GM20000 (cell line): Measurements from ENCODE around the gene PIK3C2B.

Source experiments
- DNase-seq: peaks from one replicate; pipeline ENCODE4 v3.0.0; 2012; ENCODE audit warnings: low spot score
- TF ChIP-seq, protein P1 (sequence below): IDR thresholded peaks from 2 replicates; pipeline ENCODE4 v1.5.1; 2012; ENCODE audit warnings: mild to moderate bottlenecking, control low read depth; ENCODE audit errors: extremely low read depth, missing control alignments

Gene PIK3C2B

DNA sequence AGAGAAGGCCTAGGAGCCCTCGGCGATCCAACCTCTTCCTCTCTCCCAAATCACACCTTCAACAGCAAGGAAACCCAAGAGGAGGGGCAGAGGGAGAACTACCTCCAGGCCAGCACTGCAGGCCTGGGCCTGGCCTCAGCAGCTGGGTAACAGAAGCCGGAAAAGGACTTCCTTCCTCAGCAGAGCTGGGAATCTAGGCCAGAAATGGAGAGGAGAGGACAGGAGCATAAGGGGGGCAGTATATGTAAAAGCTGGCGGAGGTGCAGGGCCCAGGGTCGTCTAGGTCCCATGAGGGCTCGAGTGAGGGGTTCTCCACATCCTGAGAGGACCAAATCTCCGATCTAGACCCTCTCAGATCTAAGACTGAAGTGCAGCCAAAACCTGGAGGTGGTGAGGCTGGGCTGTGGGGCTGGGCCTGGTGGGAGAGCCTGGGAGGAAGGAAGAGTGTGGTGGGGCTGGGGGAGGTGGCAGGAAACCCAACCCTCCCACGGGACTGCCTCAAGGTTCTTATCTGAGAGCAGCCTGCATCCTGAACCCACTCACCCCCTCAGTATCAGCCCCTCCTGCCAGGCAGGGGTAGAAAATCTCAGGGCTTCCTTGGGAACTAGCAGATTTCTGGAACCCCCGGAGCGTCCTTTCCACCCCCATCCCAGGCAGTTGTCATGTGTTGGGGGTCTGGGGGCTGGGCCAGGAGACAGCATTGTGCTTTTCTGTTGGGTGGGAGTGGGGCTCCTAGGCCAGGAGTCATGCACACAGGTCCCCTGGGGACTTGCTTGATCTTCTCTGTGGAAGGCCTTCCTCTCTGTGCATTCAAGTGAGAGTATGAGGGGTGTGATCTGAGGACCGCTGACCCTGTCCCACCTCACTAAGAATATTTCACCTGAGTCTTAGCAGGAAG is 33.0 kb downstream of the PIK3C2B start:
- TF ChIP-seq, protein P1, sequence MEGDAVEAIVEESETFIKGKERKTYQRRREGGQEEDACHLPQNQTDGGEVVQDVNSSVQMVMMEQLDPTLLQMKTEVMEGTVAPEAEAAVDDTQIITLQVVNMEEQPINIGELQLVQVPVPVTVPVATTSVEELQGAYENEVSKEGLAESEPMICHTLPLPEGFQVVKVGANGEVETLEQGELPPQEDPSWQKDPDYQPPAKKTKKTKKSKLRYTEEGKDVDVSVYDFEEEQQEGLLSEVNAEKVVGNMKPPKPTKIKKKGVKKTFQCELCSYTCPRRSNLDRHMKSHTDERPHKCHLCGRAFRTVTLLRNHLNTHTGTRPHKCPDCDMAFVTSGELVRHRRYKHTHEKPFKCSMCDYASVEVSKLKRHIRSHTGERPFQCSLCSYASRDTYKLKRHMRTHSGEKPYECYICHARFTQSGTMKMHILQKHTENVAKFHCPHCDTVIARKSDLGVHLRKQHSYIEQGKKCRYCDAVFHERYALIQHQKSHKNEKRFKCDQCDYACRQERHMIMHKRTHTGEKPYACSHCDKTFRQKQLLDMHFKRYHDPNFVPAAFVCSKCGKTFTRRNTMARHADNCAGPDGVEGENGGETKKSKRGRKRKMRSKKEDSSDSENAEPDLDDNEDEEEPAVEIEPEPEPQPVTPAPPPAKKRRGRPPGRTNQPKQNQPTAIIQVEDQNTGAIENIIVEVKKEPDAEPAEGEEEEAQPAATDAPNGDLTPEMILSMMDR: no peak

DNA sequence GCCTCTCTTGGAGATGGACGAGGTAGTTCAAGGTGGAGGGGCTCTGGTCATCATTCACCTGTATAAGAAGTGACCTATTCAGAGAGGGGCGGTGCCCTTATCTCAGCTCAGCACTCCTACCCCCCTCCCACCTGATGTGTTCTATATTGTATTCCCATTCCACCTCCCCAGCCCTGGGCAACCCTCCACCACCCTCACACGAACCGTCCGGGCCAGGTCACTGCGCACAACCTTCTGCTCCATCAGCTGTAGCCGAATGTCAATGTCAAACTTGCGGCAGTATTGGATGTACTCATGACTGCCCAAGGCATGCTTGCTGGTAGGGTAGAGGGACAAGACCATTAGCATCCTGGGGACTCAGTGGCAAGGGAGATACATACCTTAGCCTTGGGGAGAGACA is 34.3 kb downstream of the PIK3C2B start:
- DNase-seq: no peak

More for the DNA sequence above, 33.0 kb downstream of the PIK3C2B start:
- peak; percentile 44 for DNase-seq

DNA sequence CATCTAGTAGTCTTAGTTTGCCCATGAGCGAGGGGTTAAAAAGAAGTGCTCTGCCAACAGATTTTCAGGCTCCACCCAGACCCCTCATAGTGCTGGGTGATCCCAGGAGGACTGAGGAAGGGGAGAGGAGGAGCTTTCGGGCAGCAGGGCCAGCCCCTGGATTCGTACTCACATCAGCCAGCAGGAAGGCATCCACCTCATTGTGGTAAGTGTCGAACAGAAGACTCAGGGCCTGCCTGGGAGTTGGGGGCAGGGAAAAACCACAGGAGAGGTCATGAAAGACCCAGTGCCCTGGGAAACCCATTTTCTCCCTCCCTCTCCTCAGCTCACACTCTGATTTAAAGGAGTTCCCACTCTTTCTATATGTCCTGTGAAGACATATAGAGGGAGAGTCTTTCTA is 34.9 kb downstream of the PIK3C2B start:
- TF ChIP-seq, protein P1: no peak
- no peak for DNase-seq

More for the DNA sequence above, 34.3 kb downstream of the PIK3C2B start:
- TF ChIP-seq, protein P1: no peak

DNA sequence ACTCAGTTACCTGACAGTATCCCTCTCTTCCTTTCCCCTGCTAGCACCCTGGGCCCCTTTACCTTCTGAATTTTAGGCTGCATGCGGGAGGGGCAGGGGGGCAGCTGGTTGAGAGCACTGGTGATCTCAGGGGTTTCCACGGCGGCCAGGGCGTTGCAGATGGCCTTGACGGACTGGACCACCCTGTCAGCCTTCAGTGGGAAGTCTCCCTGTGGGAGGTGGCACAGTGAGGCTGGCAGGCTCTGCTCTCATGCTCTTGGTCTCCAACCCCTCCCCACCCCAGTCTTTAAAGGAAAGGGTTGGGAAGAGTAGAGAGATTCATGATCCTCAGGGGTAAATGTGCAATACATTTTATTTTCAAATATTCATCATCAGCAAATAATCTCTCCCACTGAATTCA is 36.9 kb downstream of the PIK3C2B start:
- TF ChIP-seq, protein P1: no peak
- no peak for DNase-seq

DNA sequence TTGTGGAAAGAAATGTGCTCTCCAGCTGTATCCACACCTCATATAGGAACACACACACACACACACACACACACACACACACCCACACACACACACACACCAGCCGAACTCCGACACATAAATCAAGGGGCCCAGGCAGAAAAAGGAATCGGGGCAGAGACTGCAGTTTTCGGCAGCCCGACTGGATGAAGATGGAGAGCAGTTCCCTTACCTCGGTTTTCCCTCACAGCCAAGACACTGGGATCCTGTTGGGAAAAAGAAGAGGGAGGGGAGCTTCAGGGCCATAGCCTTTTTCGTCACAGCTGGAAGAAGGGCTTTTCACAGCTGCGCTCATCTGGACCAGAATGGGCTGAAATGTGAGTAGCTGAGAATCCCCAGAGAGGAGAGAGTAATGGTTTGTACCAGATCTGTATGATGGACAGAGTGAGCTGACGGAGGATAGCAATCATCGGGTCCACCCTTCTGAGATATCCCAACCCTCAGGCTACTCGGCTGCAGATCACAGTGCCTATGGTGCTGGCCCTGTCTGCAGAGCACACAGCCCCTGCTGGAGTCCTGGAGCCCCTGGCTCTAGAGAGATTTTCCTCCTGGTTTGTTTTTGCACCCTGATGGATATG is 37.7 kb downstream of the PIK3C2B start:
- no peak for DNase-seq
- TF ChIP-seq, protein P1: no peak

DNA sequence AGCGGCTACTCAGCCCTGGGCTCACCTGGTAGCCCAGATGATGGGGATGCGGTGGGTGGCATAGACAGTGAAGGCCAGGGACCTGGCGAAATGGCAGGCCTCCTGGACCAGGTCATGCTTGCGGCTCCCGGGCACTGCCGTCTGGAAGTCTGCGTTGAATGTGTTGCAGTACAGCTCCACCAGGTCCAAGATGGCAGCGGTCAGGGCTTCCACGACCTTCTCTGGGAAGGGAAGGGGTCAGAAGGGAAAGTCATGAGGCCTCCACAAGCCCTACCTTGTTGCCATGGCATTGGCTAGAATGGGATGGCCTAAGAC is 38.8 kb downstream of the PIK3C2B start:
- TF ChIP-seq, protein P1: no peak
- no peak for DNase-seq

DNA sequence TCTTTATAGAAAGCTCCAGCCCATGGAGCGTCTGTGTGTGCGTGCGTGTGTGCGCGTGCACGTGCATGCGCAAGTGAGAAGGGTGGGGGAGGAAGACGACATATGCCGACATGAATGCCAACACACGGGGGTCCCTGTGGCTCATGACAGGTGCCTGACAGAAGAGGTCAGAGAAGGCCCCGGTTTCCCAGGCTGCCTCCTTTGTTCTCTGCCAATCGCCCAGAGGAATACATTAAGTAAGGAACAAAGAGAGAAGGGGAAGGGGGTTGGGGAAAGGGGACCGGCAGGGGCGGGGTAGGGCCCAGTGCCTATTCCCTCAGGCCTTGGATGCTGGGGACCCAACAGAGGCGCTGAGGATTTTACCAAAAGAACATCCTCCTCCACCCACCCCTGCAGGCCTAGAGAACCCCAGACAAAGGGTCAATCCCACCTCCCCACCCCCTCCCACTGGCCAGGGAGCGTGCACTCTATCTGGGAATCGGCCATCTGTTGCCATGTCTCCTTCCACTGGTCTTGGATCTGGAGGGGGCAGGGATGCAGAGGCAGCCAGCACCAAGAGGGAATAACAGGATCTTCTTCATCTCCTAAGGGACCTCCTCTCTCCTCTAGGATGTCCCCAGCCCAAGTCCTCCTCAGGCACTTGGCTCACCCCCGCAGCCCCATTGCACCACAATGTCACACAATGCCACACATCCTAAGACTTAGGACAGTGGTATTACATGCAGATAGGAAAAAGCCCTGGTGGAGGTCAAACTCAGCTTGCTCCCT is 39.4 kb downstream of the PIK3C2B start:
- no peak for DNase-seq
- TF ChIP-seq, protein P1: no peak
